GM12878 (cell line): ENCODE data around the gene NUDCD2. TPM values are rescaled to one million over a fixed set of nuclear protein-coding genes. Genes with fewer than 3 reads are reported as not detected.

Source experiments
- ATAC-seq: fragments of 200-7000 bp; cut with Tn5 transposase; 3 replicates; pipeline ENCODE4 v1.9.1; 2020; ENCODE audit warnings: mild to moderate bottlenecking, moderate library complexity
- BruUV-seq: library from RNA; stranded (reverse); fragments of 400-500 nt; replicated peaks from 2 replicates; lab custom pipeline; 2021; lab: Mats Ljungman, UMichigan
- CTCF ChIA-PET: fragments of 300-600 bp; sonication (Branson Sonifier 250); formaldehyde crosslinking; extraction: SDS; loops from one replicate; lab custom pipeline; 2021; ENCODE audit warnings: inconsistent platforms; lab: Yijun Ruan, JAX
- POLR2A ChIA-PET: fragments of 350-600 bp; formaldehyde crosslinking; extraction: SDS; loops from one replicate; lab custom pipeline; 2021; ENCODE audit warnings: inconsistent platforms; lab: Charles Lee
- RAD21 ChIA-PET: fragments of 300-600 bp; sonication (Branson Sonifier 250); formaldehyde crosslinking; loops from one replicate; lab custom pipeline; 2023; ENCODE audit warnings: antibody characterized with exemption; ENCODE audit not compliant: unreplicated experiment; lab: Charles Lee
- SMC1A ChIA-PET: fragments of 300-600 bp; sonication (Branson Sonifier 250); formaldehyde crosslinking; loops from one replicate; lab custom pipeline; 2023; ENCODE audit not compliant: unreplicated experiment, uncharacterized antibody; lab: Charles Lee
- DNase-seq: peaks from one replicate; pipeline ENCODE4 v3.0.0-alpha.2; 2011; ENCODE audit warnings: low read depth, low spot score
- FAIRE-seq: peaks from 3 replicates; lab custom pipeline; 2011; peaks lifted over from hg19 to GRCh38; lab: Jason Lieb, UNC
- H2AFZ ChIP-seq: 2 replicates; pipeline ENCODE4 v1.6.0; 2011; ENCODE audit warnings: low read depth, low read length, control low read depth; ENCODE audit not compliant: control insufficient read depth
- H3K27ac ChIP-seq: 2 replicates; pipeline ENCODE4 v1.5.1; 2011; ENCODE audit warnings: control low read depth; ENCODE audit not compliant: control insufficient read depth, insufficient read depth
- H3K27me3 ChIP-seq, 2 experiments: replicated peaks in 1 of 2; 2 replicates each; pipeline versions ENCODE4 v1.6.0 to v1.6.1; 2011; ENCODE audit warnings: low read length in 1 of 2; ENCODE audit not compliant: control insufficient read depth in 2 of 2, insufficient read depth in 2 of 2
- H3K36me3 ChIP-seq, 2 experiments: 2 replicates each; pipeline ENCODE4 v1.5.1; 2011; ENCODE audit warnings: low read length in 1 of 2; ENCODE audit not compliant: control insufficient read depth in 2 of 2, insufficient read depth in 2 of 2
- H3K4me1 ChIP-seq: 2 replicates; pipeline ENCODE4 v1.6.1; 2011; ENCODE audit warnings: mild to moderate bottlenecking, low read length, moderate library complexity, mixed read lengths; ENCODE audit not compliant: control insufficient read depth, insufficient read depth
- H3K4me2 ChIP-seq: 2 replicates; pipeline ENCODE4 v1.6.0; 2011; ENCODE audit warnings: control low read depth; ENCODE audit not compliant: control insufficient read depth, insufficient read depth
- H3K4me3 ChIP-seq: fragments of 200-600 bp; sonication (generic); 2 replicates; pipeline ENCODE4 v1.5.1; 2016
- H3K79me2 ChIP-seq: 2 replicates; pipeline ENCODE4 v1.6.0; 2011; ENCODE audit warnings: low read length; ENCODE audit not compliant: control insufficient read depth, insufficient read depth
- H3K9ac ChIP-seq: 2 replicates; pipeline ENCODE4 v1.8.0; 2011; ENCODE audit warnings: low read length, control low read depth, mixed read lengths; ENCODE audit not compliant: control insufficient read depth, insufficient read depth
- H3K9me3 ChIP-seq: replicated peaks from 3 replicates; pipeline ENCODE4 v1.5.1; 2011; ENCODE audit warnings: mild to moderate bottlenecking, low read length; ENCODE audit not compliant: control insufficient read depth, insufficient read depth
- H4K20me1 ChIP-seq: 2 replicates; pipeline ENCODE4 v1.6.0; 2011; ENCODE audit not compliant: control insufficient read depth, insufficient read depth
- CREB1 ChIP-seq: IDR thresholded peaks from 2 replicates; pipeline ENCODE4 v1.6.1; 2012; ENCODE audit warnings: low read depth, mild to moderate bottlenecking, inconsistent platforms
- CUX1 ChIP-seq: IDR thresholded peaks from 2 replicates; pipeline ENCODE4 v1.6.1; 2012; ENCODE audit warnings: improper control_type of control experiment, low read depth, low read length; ENCODE audit not compliant: insufficient replicate concordance
- GATAD2B ChIP-seq: fragments of 450-650 bp; conservative IDR thresholded peaks from 2 replicates; pipeline ENCODE4 v1.6.1; 2017; ENCODE audit warnings: low read depth, mild to moderate bottlenecking, moderate library complexity
- RUNX3 ChIP-seq: IDR thresholded peaks from 2 replicates; pipeline ENCODE4 v1.6.1; 2012; ENCODE audit warnings: low read length, inconsistent platforms
- WGBS: methylation state at CpG from one replicate; pipeline ENCODE4 v1.1.6; 2016; ENCODE audit warnings: low lambda C conversion rate; ENCODE audit not compliant: insufficient replicate concordance, insufficient coverage; ENCODE audit errors: missing lambda C conversion rate; 5-methylcytosine and 5-hydroxymethylcytosine counted together
- in situ Hi-C: fragments of 300-500 bp; cut with MboI; formaldehyde crosslinking; loops from 9 replicates; pipeline ENCODE4 v1.14.3; 2018; ENCODE audit warnings: mixed read lengths
- intact Hi-C: fragments of 100-400 bp; cut with micrococcal nuclease; formaldehyde crosslinking; loops from one replicate; pipeline ENCODE4 v1.14.2; 2022; ENCODE audit not compliant: unreplicated experiment
- polyA plus RNA-seq, 11 experiments: library from polyadenylated mRNA; depleted of rRNA in 4 of 11; unstranded in 6 of 11; stranded (reverse) in 5 of 11; fragments of >200 nt; fragmentation: Nextera tagmentation in 4 of 11; fragmentation: Illumina TruSeq in 1 of 11; extraction: Ambion mirVana in 4 of 11; extraction: Trizol in 1 of 11; gene quantifications; 1 replicate in 1 of 11; 2 replicates in 10 of 11; pipeline versions ENCODE4 v1.2.1 to v1.2.3, GENCODE V29; 2011 to 2016; ENCODE audit warnings: inconsistent platforms in 2 of 11, missing spikeins in 2 of 11, low read depth in 1 of 11
- total RNA-seq, 4 experiments: library from RNA; depleted of rRNA in 3 of 4; stranded (reverse); fragments of >200 nt in 3 of 4; fragmentation: Illumina TruSeq in 1 of 4; extraction: Trizol in 1 of 4; gene quantifications; 2 replicates each; pipeline versions ENCODE4 v1.2.1 to v1.2.3, GENCODE V29; 2013 to 2021

NUDCD2 gene
- total and polyA plus RNA-seq, 10 of the 15 experiments (the other 5 are each of a cell fraction or from before 2014, with no cell fraction given): 9.1 to 133 (median 24.6) TPM

- Histone ChIP-seq H3K4me2 (peak overlapping the region; percentile 49), H3K27ac (peak overlapping the region; percentile 99), H2AFZ (peak overlapping the region; percentile 99), H3K9me3 (no peaks in the 10 kb centered on the region; the same call in 2 of the 3 replicates), H3K4me1 (no peaks in the 10 kb centered on the region; the same call in 1 of the 2 replicates)
- in situ Hi-C loops: no loop called here
- CTCF ChIA-PET: interaction anchor here (1.3 to 6.6 kb wide), 8 partner anchors 11 to 50 kb away, joined by 3 to 74 read pairs (median 8); partner anchors contain the start of genes CCNG1 and MAT2B
- ATAC-seq: peak; percentile 3
- TF ChIP-seq GATAD2B (no peak), CREB1 (0 out of 2 replicates have a peak, but pooled peaks have one; percentile 31), CUX1 (no peak), RUNX3 (0 out of 2 replicates have a peak, but pooled peaks have one; percentile 5)
- TF ChIP-seq, all 136 proteins: peak for 2
- ChIA-PET SMC1A (interaction anchor here (1.0 to 9.3 kb wide), 9 partner anchors 9 to 49 kb away, joined by 3 to 142 read pairs (median 5); partner anchors contain the start of gene CCNG1), POLR2A (interaction anchor here (1.0 to 9.1 kb wide), 7 partner anchors 10 to 48 kb away, joined by 4 to 181 read pairs (median 17); partner anchors contain the start of genes CCNG1 and MAT2B), RAD21 (interaction anchor here (0.7 to 6.2 kb wide), 6 partner anchors 19 to 77 kb away, joined by 3 to 78 read pairs (median 4); partner anchors contain the start of genes CCNG1 and MAT2B)
- Histone ChIP-seq H4K20me1 (no peaks in the 10 kb centered on the region), H3K27me3 (no peaks in the 10 kb centered on the region), H3K79me2 (peaks cover 68% of the 10 kb centered on the region), H3K36me3 (peaks cover 0 to 2% of the 10 kb centered on the region in 2 experiments; a peak in 2 of 4 replicates), H3K4me3 (peak overlapping the region; percentile 88), H3K9ac (peak overlapping the region; percentile 96)
- DNase-seq: no peak
- TSS peak; percentile 83 for BruUV-seq
- intact Hi-C loops: loop anchor here (1.0 kb wide), 1 partner anchor 19 kb away; no protein-coding TSS in a partner anchor
- FAIRE-seq: peak; percentile 64
- 2% methylated on average over 12 of the region's 12 CpGs for WGBS
Measured at GRCh38 chr5:163459462-163459818, 462 bp downstream of the NUDCD2 start.
